SU-DHL-6 (cell line): ENCODE data around the gene PLD3.

Source experiments
- EZH2phosphoT487 ChIP-seq: fragments of 200-600 bp; sonication (generic), shearing (Covaris generic); conservative IDR thresholded peaks from 2 replicates; pipeline ENCODE4 v1.6.1; 2018; ENCODE audit warnings: mild to moderate bottlenecking, antibody characterized with exemption, low read length, moderate library complexity, mixed read lengths
- TF ChIP-seq, protein P1 (sequence below): fragments of 200-600 bp; sonication (generic); IDR thresholded peaks from one replicate; pipeline ENCODE4 v1.5.1; 2017; ENCODE audit warnings: antibody characterized with exemption, mild to moderate bottlenecking, low read length, moderate library complexity; ENCODE audit not compliant: insufficient read depth, poor library complexity, severe bottlenecking

DNA sequence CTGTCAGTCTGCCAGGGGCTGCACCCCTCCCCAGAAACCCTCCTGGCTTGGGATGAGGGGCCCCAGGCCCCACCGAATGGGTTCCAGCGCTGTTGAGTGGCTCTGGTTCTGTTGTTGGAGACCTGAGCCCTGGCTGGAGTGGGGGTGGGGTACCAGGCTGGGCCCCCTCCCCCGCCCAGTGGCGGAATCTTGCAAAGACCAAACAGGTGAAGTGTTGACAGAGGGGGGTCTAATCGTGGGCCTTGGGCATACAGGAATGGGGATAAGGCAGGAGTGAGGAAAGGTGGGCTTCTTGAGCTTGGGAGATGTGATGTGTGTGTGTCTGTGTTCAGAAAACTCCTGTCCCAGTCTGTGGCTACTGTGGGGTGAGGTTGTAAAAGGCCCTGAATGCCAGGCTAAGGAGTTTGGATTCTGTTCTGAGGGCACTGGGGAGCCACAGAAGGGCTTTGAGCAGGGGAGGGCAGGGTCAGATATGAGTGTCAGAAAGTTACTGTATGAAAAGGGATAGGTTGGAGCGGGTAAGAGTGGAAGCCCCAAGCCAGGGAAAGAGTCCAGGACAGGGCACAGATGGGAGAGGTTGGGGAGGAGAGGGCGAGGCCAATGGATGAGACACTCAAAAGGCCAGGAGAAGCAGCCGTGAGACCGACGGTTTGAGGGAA lies 41.7 kb downstream of the PLD3 start, which contains the start of gene HIPK4:
- TF ChIP-seq, protein P1, sequence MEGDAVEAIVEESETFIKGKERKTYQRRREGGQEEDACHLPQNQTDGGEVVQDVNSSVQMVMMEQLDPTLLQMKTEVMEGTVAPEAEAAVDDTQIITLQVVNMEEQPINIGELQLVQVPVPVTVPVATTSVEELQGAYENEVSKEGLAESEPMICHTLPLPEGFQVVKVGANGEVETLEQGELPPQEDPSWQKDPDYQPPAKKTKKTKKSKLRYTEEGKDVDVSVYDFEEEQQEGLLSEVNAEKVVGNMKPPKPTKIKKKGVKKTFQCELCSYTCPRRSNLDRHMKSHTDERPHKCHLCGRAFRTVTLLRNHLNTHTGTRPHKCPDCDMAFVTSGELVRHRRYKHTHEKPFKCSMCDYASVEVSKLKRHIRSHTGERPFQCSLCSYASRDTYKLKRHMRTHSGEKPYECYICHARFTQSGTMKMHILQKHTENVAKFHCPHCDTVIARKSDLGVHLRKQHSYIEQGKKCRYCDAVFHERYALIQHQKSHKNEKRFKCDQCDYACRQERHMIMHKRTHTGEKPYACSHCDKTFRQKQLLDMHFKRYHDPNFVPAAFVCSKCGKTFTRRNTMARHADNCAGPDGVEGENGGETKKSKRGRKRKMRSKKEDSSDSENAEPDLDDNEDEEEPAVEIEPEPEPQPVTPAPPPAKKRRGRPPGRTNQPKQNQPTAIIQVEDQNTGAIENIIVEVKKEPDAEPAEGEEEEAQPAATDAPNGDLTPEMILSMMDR = no peak
- TF ChIP-seq EZH2phosphoT487 = no peak
